Measurements from ENCODE around the gene UNC93A.
"Not testable (repeated sequence)": the region's sequence is repeated elsewhere in the genome, so short reads cannot be mapped to it uniquely, and the experiment has no call there.

Gene UNC93A

GRCh38 chr6:167294651-167295494 lies 3.8 kb downstream of the UNC93A start:
- DNase-seq = no peak

- no peak for DNase-seq
Observed at GRCh38 chr6:167295495-167296292, 4.6 kb downstream of the UNC93A start.

- DNase-seq = no peak
Observed at GRCh38 chr6:167296293-167296690, 5.2 kb downstream of the UNC93A start.

- no peak for DNase-seq
Observed at GRCh38 chr6:167296902-167297301, 5.8 kb downstream of the UNC93A start.

GRCh38 chr6:167298127-167298526 lies 7.0 kb downstream of the UNC93A start:
- DNase-seq = no peak

- no peak for DNase-seq
Observed at GRCh38 chr6:167299641-167300308, 8.7 kb downstream of the UNC93A start.

- no peak for DNase-seq
Observed at GRCh38 chr6:167300902-167301777, 10.0 kb downstream of the UNC93A start.

- no peak for DNase-seq
Observed at GRCh38 chr6:167302074-167302473, 11.0 kb downstream of the UNC93A start.

- DNase-seq = no peak
Observed at GRCh38 chr6:167302796-167303195, 11.7 kb downstream of the UNC93A start.

- DNase-seq = no peak
Observed at GRCh38 chr6:167303675-167304625, 12.8 kb downstream of the UNC93A start.

GRCh38 chr6:167304912-167305311 lies 13.8 kb downstream of the UNC93A start:
- no peak for DNase-seq

GRCh38 chr6:167305796-167306195 lies 14.7 kb downstream of the UNC93A start:
- DNase-seq = no peak

GRCh38 chr6:167306401-167306998 lies 15.4 kb downstream of the UNC93A start:
- DNase-seq = no peak

- DNase-seq = no peak
Observed at GRCh38 chr6:167307342-167307955, 16.3 kb downstream of the UNC93A start.

GRCh38 chr6:167308207-167308606 lies 17.1 kb downstream of the UNC93A start:
- DNase-seq = no peak

- not testable (repeated sequence) for DNase-seq
Observed at GRCh38 chr6:167309355-167310192, 18.5 kb downstream of the UNC93A start.

- DNase-seq = no peak
Observed at GRCh38 chr6:167311286-167311685, 20.2 kb downstream of the UNC93A start.

GRCh38 chr6:167311691-167312090 lies 20.6 kb downstream of the UNC93A start:
- DNase-seq = not testable (repeated sequence)

- no peak for DNase-seq
Observed at GRCh38 chr6:167314180-167314821, 23.2 kb downstream of the UNC93A start.
